Fibroblast of the aortic adventitia (primary cell): ENCODE data around the gene BBS7. TPM values are rescaled to one million over a fixed set of nuclear protein-coding genes. Genes with fewer than 3 reads are reported as not detected.

ENCODE experiments used
- DNase-seq: peaks from one replicate; pipeline ENCODE4 v3.0.0-alpha.2; 2010; ENCODE audit warnings: low read depth
- H3K4me3 ChIP-seq: 2 replicates; pipeline ENCODE4 v1.5.1; 2011; ENCODE audit warnings: low read depth, mild to moderate bottlenecking, control low read depth, low read length, moderate library complexity
- CTCF ChIP-seq: IDR thresholded peaks from 2 replicates; pipeline ENCODE4 v1.5.1; 2011; ENCODE audit warnings: mild to moderate bottlenecking, low read length, control low read depth, inconsistent platforms; ENCODE audit not compliant: insufficient read depth
- total RNA-seq: library from RNA; depleted of rRNA; stranded (reverse); fragments of >200 nt; gene quantifications from 2 replicates; pipeline ENCODE4 v1.2.3, GENCODE V29; 2012; ENCODE audit warnings: low replicate concordance

The BBS7 gene
- total RNA-seq, 1 donor = 24.3 TPM

- TF ChIP-seq CTCF = no peak
- DNase-seq = no peak
- no peak overlapping the region for H3K4me3 ChIP-seq
Measured at GRCh38 chr4:121838136-121838535, 32.1 kb downstream of the BBS7 start.

- TF ChIP-seq CTCF = no peak
- no peak for DNase-seq
- H3K4me3 ChIP-seq = no peak overlapping the region
Measured at GRCh38 chr4:121829511-121829910, 40.8 kb downstream of the BBS7 start.

- no peak for TF ChIP-seq CTCF
- DNase-seq = peak; percentile 60
- no peak overlapping the region for H3K4me3 ChIP-seq
Measured at GRCh38 chr4:121827853-121828252, 42.4 kb downstream of the BBS7 start.

- no peak for DNase-seq
Measured at GRCh38 chr4:121824950-121825349, 45.3 kb downstream of the BBS7 start.

GRCh38 chr4:121824171-121824527 lies 46.1 kb downstream of the BBS7 start:
- H3K4me3 ChIP-seq = peak overlapping the region; percentile 61
- DNase-seq = no peak
- TF ChIP-seq CTCF = no peak

More at GRCh38 chr4:121824950-121825349, 45.3 kb downstream of the BBS7 start:
- no peak overlapping the region for H3K4me3 ChIP-seq
- no peak for TF ChIP-seq CTCF

GRCh38 chr4:121823505-121824170 lies 46.6 kb downstream of the BBS7 start, which contains the start of gene CCNA2:
Gene CCNA2 (minus strand): TSS chr4:121823883. CDS start chr4:121823628, 255 bp downstream.
- peak within 1 kb of the TSS; percentile 86 for H3K4me3 ChIP-seq
- TF ChIP-seq CTCF = peak; percentile 14
- DNase-seq = peak; percentile 96
